ENCODE results near the gene PRMT9.

The PRMT9 gene

DNA sequence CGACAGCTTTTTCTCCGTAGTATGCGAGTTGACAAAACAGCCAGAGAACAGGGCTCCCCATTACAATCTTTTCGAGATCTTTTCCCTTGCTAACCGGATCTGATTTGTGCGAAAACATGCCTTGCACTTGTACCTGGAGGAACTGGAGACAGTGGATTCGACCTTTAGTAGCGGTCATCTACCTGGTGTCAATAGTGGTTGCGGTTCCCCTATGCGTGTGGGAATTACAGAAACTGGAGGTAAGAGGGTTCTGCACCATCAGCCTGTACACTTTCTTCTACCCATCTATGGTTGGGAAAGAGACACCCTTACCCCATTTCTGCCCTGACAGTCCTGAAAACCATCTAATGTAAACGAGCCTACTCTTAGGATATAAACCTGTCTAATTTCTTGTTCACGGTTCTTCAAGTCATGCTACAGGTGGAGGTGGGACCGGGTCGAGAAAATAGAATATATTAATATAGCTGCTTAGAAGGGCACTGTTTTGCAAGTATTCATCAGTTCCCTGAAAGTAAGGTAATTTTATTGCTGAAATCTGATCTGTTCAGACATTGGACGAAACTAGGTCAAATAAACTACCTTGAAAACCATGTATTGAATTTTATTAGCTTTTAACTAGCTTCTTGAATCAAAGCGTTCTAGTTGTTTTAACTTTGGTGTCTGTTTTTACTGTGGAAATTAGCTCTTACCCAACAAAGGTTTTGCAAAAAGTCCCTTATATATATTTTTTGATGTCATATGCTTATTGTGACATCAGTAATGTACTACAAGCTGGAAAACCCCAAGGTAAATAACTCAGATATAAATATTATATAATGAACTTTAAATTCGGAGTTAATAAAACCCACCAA lies 65.9 kb downstream of the PRMT9 start:
- FAIRE-seq: no peak

- peak; percentile 92 for FAIRE-seq
Measured at GRCh38 chr4:147617173-147617840, 66.7 kb downstream of the PRMT9 start, which contains the start of gene TMEM184C. TSS of gene TMEM184C (plus strand) at chr4:147617397. CDS start at chr4:147617957, 560 bp downstream.

GRCh38 chr4:147616849-147617172 lies 67.2 kb downstream of the PRMT9 start:
- FAIRE-seq: no peak

DNA sequence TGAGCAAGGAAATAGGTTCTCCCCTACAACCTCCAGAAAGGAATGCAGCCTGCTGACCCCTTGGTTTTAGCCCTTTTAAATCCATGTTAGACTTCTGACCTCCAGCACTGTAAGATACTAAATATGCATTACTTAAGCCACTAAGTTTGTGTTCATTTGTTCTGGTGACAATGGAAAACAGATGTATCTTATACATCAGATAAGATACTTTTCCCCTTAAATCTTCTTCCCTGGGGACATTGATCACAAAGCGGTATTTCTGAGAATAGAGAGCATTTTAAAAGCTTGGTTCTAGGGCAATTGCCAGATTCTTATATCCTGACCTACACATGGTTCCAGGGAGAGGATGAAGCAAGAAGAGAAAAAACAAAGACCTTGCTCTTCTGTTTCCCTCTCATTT lies 73.3 kb downstream of the PRMT9 start:
- no peak for FAIRE-seq

- no peak for FAIRE-seq
Measured at GRCh38 chr4:147607471-147607870, 76.5 kb downstream of the PRMT9 start.

- FAIRE-seq: no peak
Measured at GRCh38 chr4:147605499-147605898, 78.5 kb downstream of the PRMT9 start.

- no peak for FAIRE-seq
Measured at GRCh38 chr4:147599769-147600168, 84.2 kb downstream of the PRMT9 start.

GRCh38 chr4:147599206-147599605 lies 84.8 kb downstream of the PRMT9 start:
- FAIRE-seq: no peak

DNA sequence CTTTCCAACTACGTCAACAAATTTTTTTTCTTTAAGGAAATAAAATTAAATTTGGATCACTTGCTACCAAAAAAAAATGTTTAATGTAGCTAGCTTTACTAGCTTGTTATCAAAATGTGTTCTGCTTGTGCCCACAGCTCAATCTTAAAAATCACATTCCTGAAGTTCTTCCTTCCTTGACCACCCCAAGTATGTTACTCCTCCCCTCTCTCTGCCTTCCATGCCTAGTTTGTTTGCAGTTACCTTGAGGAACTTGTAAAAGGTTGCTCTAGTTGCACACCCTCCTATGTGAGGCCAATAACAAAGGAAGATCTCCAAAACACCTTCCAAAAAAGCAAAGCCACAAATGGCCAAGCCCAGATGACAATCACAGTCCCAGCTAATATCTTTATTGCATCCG lies 86.4 kb downstream of the PRMT9 start:
- no peak for FAIRE-seq

- no peak for FAIRE-seq
Measured at GRCh38 chr4:147596981-147597380, 87.0 kb downstream of the PRMT9 start.

GRCh38 chr4:147596377-147596776 lies 87.6 kb downstream of the PRMT9 start:
- FAIRE-seq: no peak

DNA sequence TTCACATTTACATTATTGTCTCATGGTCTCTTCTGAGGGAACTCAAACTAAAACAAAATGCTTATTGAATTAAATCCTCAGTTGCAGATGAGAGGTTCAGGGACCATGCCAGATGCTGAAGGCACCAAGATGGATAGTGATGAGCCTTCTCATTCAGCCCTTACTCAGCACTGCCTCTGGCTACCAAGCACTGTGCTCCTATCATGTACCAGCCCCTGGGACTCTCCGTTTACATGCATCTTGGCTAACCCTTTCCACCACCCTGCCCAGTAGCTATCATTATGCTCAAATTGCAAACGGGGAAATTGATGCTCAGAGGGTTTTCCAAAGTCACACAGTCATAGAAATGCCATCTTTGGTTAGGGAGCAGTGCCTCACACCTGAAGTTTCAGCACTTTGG lies 89.4 kb downstream of the PRMT9 start:
- FAIRE-seq: no peak

DNA sequence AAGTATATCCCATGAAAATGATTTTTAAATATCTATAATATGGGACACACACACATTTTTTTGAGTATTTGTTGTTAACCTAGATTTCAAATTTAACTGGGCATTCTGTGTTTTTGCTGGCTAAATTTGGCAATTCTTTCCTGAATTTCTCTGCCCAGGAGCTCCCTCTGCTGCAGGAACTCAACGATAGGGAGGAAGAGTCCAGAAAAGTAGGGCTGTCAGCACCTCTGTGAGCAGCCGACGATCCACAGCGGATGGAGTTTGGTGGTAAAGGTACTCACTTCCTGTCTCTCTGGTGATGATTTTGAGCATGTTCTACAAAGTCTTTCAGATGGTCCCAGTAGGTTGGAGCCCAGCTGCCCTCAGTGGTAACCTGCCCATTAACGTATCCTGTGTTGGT lies 89.9 kb downstream of the PRMT9 start:
- no peak for FAIRE-seq

GRCh38 chr4:147591106-147591505 lies 92.9 kb downstream of the PRMT9 start:
- no peak for FAIRE-seq

DNA sequence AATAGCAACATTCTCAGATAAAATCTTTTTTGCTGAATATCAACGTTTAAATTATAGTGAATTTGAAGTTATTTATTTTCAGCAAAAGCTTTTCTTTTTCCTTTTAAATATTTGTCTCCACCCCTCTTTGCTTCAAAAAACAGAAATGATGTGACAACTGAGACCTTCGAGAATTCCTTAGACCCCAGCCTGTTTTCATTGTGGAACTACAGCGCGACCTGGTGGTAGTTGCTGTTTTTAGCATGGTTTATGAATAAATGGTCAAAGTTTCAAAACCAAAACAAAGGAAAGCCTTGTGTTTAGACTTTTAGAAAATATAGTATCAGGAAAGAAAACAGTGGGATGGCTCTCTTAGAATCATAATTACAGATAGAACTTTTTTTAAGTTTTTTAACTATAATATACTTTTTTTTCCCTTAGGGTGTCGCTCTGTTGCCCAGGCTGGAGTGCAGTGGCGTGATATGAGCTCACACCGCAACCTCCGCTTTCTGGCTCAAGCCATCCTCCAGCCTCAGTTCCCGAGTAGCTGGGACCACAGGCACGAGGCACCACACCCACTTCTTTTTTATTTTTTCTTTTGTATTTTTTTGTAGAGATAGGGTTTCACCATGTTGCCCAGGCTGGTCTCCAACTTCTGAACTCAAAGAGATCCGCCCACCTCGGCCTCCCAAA lies 93.6 kb downstream of the PRMT9 start:
- FAIRE-seq: peak; percentile 94

DNA sequence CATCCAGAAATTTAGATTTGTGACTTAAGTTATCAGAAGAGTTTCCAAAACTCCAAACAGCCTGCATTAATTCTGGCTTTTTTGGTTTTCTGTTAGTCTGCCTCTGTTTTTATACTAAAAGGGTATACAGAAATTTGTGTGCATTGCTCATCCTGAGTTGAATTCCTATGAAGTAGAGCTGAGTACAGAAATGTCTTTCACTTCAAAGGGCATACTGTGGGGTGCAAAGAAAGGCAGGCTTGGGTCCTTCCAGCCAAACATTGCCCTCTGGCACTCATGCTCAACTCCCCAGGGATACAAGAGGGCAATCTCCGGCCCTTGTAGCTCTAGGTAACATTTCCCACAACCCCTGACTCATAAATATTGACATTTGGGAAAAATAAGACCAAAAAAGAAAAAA lies 94.4 kb downstream of the PRMT9 start:
- no peak for FAIRE-seq

All from islet of Langerhans (tissue), 1 donor.